B cell (primary cell): ENCODE measurements around the gene CADM2. TPM values are rescaled to one million over a fixed set of nuclear protein-coding genes. Genes with fewer than 3 reads are reported as not detected.

Source experiments
- ATAC-seq: fragments of 200-7000 bp; cut with Tn5 transposase; one replicate; pipeline ENCODE4 v1.10.0; 2021; ENCODE audit warnings: low read depth, mild to moderate bottlenecking, moderate number of reproducible peaks, moderate library complexity
- CTCF ChIA-PET: fragments of 350-600 bp; sonication (Branson Sonifier 250); formaldehyde crosslinking; loops from one replicate; lab custom pipeline; 2021; ENCODE audit warnings: antibody characterized with exemption, inconsistent platforms; lab: Charles Lee
- POLR2A ChIA-PET: fragments of 350-600 bp; sonication (Branson Sonifier 250); formaldehyde crosslinking; loops from one replicate; lab custom pipeline; 2021; ENCODE audit warnings: antibody characterized with exemption; lab: Charles Lee
- DNase-seq: peaks from one replicate; pipeline ENCODE4 v3.0.0; 2013
- H2AFZ ChIP-seq: 2 replicates; pipeline ENCODE4 v1.6.1; 2012; ENCODE audit warnings: mild to moderate bottlenecking, low read depth, low read length; ENCODE audit not compliant: insufficient read depth, poor library complexity, severe bottlenecking
- H3K27ac ChIP-seq, 2 donors: 1 replicate in 1 of 2; 2 replicates in 1 of 2; pipeline ENCODE4 v1.5.1; 2012 to 2013; ENCODE audit warnings: low read length in 2 of 2, mild to moderate bottlenecking in 2 of 2, moderate library complexity in 1 of 2
- H3K27me3 ChIP-seq, 4 experiments: fragments of 200-600 bp in 1 of 4; sonication (generic) in 1 of 4; replicated peaks in 1 of 4; 1 replicate in 2 of 4; 2 replicates in 2 of 4; pipeline versions ENCODE4 v1.6.1 to v1.7.0; 2013 to 2016; ENCODE audit warnings: low read length in 3 of 4, mild to moderate bottlenecking in 2 of 4, mixed read lengths in 1 of 4, moderate library complexity in 1 of 4; ENCODE audit not compliant: insufficient read depth in 4 of 4, control insufficient read depth in 3 of 4; ENCODE audit errors: control extremely low read depth in 1 of 4
- H3K36me3 ChIP-seq, 2 experiments: replicated peaks in 1 of 2; 1 replicate in 1 of 2; 2 replicates in 1 of 2; pipeline versions ENCODE4 v1.6.1 to v1.7.1; 2013; ENCODE audit warnings: low read length in 1 of 2; ENCODE audit not compliant: insufficient read depth in 2 of 2, control insufficient read depth in 1 of 2; ENCODE audit errors: control extremely low read depth in 1 of 2, extremely low read depth in 1 of 2
- H3K4me1 ChIP-seq, 2 donors: fragments of 200-600 bp in 1 of 2; sonication (generic) in 1 of 2; 1 replicate in 1 of 2; 2 replicates in 1 of 2; pipeline versions ENCODE4 v1.5.1 to v1.6.1; 2013 to 2017; ENCODE audit warnings: low read length in 2 of 2; ENCODE audit not compliant: control insufficient read depth in 2 of 2, insufficient read depth in 2 of 2
- H3K4me2 ChIP-seq: replicated peaks from 2 replicates; pipeline ENCODE3; 2012; ENCODE audit warnings: mild to moderate bottlenecking, low read depth, low read length; ENCODE audit not compliant: poor library complexity, severe bottlenecking
- H3K4me3 ChIP-seq, 5 experiments: fragments of 200-600 bp in 1 of 5; sonication (generic) in 1 of 5; 1 replicate in 3 of 5; 2 replicates in 2 of 5; pipeline versions ENCODE4 v1.5.1 to v1.7.0; 2011 to 2016; ENCODE audit warnings: low read length in 4 of 5, mild to moderate bottlenecking in 4 of 5, low read depth in 2 of 5, control low read depth in 1 of 5, moderate library complexity in 1 of 5; ENCODE audit not compliant: insufficient read depth in 1 of 5; ENCODE audit errors: control extremely low read depth in 1 of 5, extremely low read depth in 1 of 5
- H3K79me2 ChIP-seq: fragments of 200-600 bp; sonication (generic); one replicate; pipeline ENCODE4 v1.6.0; 2016; ENCODE audit warnings: low read length; ENCODE audit not compliant: control insufficient read depth, insufficient read depth
- H3K9ac ChIP-seq: fragments of 200-600 bp; sonication (generic); 2 replicates; pipeline ENCODE4 v1.6.1; 2017; ENCODE audit warnings: mild to moderate bottlenecking, low read length, moderate library complexity
- H3K9me3 ChIP-seq, 3 donors: one replicate each; pipeline versions ENCODE4 v1.6.1 to v1.7.1; 2013; ENCODE audit warnings: low read length in 2 of 3; ENCODE audit not compliant: control insufficient read depth in 2 of 3, insufficient read depth in 1 of 3; ENCODE audit errors: control extremely low read depth in 1 of 3
- H4K20me1 ChIP-seq: 2 replicates; pipeline ENCODE4 v1.6.0; 2012; ENCODE audit warnings: mild to moderate bottlenecking, low read length; ENCODE audit not compliant: insufficient read depth, control insufficient read depth, poor library complexity, severe bottlenecking
- H3K27ac Mint-ChIP-seq: one replicate; pipeline ENCODE4 v1.8.0; 2021; ENCODE audit warnings: mixed read lengths
- H3K27me3 Mint-ChIP-seq: one replicate; pipeline ENCODE4 v1.8.0; 2021; ENCODE audit warnings: mixed read lengths
- H3K4me1 Mint-ChIP-seq: one replicate; pipeline ENCODE4 v1.8.0; 2021; ENCODE audit warnings: mixed read lengths
- H3K4me3 Mint-ChIP-seq: one replicate; pipeline ENCODE4 v1.8.0; 2021; ENCODE audit warnings: mixed read lengths
- H3K9me3 Mint-ChIP-seq: one replicate; pipeline ENCODE4 v1.8.0; 2022; ENCODE audit warnings: mixed read lengths; ENCODE audit not compliant: insufficient read depth
- EZH2 ChIP-seq: IDR thresholded peaks from 2 replicates; pipeline ENCODE4 v1.6.1; 2012; ENCODE audit warnings: borderline replicate concordance, low read depth, mild to moderate bottlenecking, moderate library complexity, low read length; ENCODE audit not compliant: insufficient read depth, poor library complexity, severe bottlenecking
- whole genome bisulfite sequencing: methylation state at CpG from one replicate; pipeline ENCODE4 v1.1.5; 2013; ENCODE audit warnings: missing lambda C conversion rate; ENCODE audit not compliant: insufficient coverage; 5-methylcytosine and 5-hydroxymethylcytosine counted together
- intact Hi-C: fragments of 100-400 bp; cut with micrococcal nuclease; formaldehyde crosslinking; loops from one replicate; pipeline ENCODE4 v1.10.0; 2022
- polyA plus RNA-seq: library from polyadenylated mRNA; depleted of rRNA; stranded (reverse); fragments of >200 nt; gene quantifications from 2 replicates; pipeline ENCODE4 v1.2.3, GENCODE V29; 2012
- total RNA-seq, 2 donors: library from RNA; stranded (reverse); fragments of 120-200 nt in 1 of 2; gene quantifications; 1 replicate in 1 of 2; 2 replicates in 1 of 2; pipeline versions ENCODE4 v1.2.3 to v1.2.4, GENCODE V29; 2013 to 2022
- TF ChIP-seq, protein P1 (sequence below): fragments of 200-600 bp; IDR thresholded peaks from one replicate; pipeline ENCODE4 v1.8.0; 2022; ENCODE audit warnings: antibody characterized with exemption, mild to moderate bottlenecking

The CADM2 gene
- total and polyA plus RNA-seq, 2 donors (not counting 1 experiment from before 2014, with no cell fraction given) = 0.10 to 0.37 TPM

DNA sequence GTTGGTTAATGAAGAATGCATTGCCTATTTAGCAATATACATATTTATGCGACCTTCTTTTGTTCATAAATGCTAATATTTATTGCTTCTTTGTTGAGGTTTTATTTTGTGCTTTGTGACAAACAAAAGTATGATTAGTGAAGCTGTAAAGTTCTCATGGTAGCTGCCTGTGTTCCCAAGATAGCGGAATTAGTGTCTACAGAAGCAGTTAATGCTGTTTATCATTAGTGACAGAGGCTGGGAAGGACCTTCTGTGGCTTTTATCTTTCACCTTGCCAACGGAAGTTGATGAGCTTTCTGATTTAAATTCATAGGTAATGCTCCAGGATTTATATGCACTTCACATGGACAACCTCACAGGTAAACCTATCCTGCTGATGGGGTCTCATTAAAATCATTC, 418.3 kb downstream of the CADM2 start:
- WGBS = no CpG with 5 or more reads among the region's 3 CpGs
- no peak for DNase-seq
- CTCF ChIA-PET = no interaction called here

DNA sequence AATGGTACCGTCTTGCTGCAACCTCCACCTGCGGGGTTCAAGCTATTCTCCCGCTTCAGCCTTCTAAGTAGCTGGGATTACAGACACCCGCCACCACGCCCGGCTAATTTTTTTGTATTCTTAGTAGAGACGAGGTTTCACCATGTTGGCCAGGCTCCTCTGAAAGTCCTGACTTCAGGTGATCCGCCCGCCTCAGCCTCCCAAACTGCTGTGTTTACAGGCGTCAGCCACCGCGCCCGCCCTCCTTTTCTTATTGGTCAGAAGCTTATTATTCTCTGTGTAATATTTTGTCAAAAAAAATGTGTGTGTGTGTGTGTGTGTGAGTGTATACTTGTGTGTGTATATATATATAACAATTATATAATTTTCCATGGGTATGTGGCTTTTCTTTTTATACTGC, 425.6 kb downstream of the CADM2 start:
- H4K20me1 ChIP-seq = no peaks in the 10 kb centered on the region
- no peaks in the 10 kb centered on the region for H3K9me3 ChIP-seq
- no peak overlapping the region for H2AFZ ChIP-seq
- Mint-ChIP-seq H3K4me1 (no peaks in the 10 kb centered on the region), H3K9me3 (no peaks in the 10 kb centered on the region), H3K27me3 (no peaks in the 10 kb centered on the region), H3K4me3 (no peak overlapping the region), H3K27ac (no peak overlapping the region)
- no peaks in the 10 kb centered on the region for H3K4me1 ChIP-seq
- no peak overlapping the region for H3K4me3 ChIP-seq
- POLR2A ChIA-PET = no interaction called here
- no peak overlapping the region for H3K4me2 ChIP-seq
- H3K27me3 ChIP-seq = no peaks in the 10 kb centered on the region
- H3K36me3 ChIP-seq = no peaks in the 10 kb centered on the region
- TF ChIP-seq, protein P1, sequence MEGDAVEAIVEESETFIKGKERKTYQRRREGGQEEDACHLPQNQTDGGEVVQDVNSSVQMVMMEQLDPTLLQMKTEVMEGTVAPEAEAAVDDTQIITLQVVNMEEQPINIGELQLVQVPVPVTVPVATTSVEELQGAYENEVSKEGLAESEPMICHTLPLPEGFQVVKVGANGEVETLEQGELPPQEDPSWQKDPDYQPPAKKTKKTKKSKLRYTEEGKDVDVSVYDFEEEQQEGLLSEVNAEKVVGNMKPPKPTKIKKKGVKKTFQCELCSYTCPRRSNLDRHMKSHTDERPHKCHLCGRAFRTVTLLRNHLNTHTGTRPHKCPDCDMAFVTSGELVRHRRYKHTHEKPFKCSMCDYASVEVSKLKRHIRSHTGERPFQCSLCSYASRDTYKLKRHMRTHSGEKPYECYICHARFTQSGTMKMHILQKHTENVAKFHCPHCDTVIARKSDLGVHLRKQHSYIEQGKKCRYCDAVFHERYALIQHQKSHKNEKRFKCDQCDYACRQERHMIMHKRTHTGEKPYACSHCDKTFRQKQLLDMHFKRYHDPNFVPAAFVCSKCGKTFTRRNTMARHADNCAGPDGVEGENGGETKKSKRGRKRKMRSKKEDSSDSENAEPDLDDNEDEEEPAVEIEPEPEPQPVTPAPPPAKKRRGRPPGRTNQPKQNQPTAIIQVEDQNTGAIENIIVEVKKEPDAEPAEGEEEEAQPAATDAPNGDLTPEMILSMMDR = no peak
- no peak for TF ChIP-seq EZH2
- intact Hi-C loops = no loop called here
- WGBS = 96% methylated on average over 9 of the region's 13 CpGs
- DNase-seq (no peak), ATAC-seq (no peak)
- H3K27ac ChIP-seq = no peak overlapping the region
- CTCF ChIA-PET = no interaction called here
- no peak overlapping the region for H3K9ac ChIP-seq
- H3K79me2 ChIP-seq = no peaks in the 10 kb centered on the region

More for the DNA sequence above, 418.3 kb downstream of the CADM2 start:
- H3K27ac Mint-ChIP-seq = no peak overlapping the region
- no peak overlapping the region for H3K27ac ChIP-seq
- H3K27me3 ChIP-seq = no peaks in the 10 kb centered on the region
- H3K9me3 Mint-ChIP-seq = no peaks in the 10 kb centered on the region
- ATAC-seq = no peak
- no peak overlapping the region for H3K9ac ChIP-seq
- H4K20me1 ChIP-seq = no peaks in the 10 kb centered on the region
- H3K79me2 ChIP-seq = no peaks in the 10 kb centered on the region
- H3K4me1 ChIP-seq = no peaks in the 10 kb centered on the region
- no peaks in the 10 kb centered on the region for H3K27me3 Mint-ChIP-seq
- H3K4me3 ChIP-seq = no peak overlapping the region
- H3K4me3 Mint-ChIP-seq = no peak overlapping the region
- H3K36me3 ChIP-seq = no peaks in the 10 kb centered on the region
- TF ChIP-seq, protein P1 = no peak
- no peak for TF ChIP-seq EZH2
- no peaks in the 10 kb centered on the region for H3K4me1 Mint-ChIP-seq
- POLR2A ChIA-PET = no interaction called here
- H3K9me3 ChIP-seq = no peaks in the 10 kb centered on the region
- H3K4me2 ChIP-seq = no peak overlapping the region
- intact Hi-C loops = no loop called here
- no peak overlapping the region for H2AFZ ChIP-seq
